ENCODE measurements around the gene GPBP1.
"Not testable (repeated sequence)": the region's sequence is repeated elsewhere in the genome, so short reads cannot be mapped to it uniquely, and the experiment has no call there.

Gene GPBP1

GRCh38 chr5:57177479-57178156 is 3.8 kb downstream of the GPBP1 start:
- DNase-seq (ENCODE audit: low read depth in 2 of 2): no peak

DNA sequence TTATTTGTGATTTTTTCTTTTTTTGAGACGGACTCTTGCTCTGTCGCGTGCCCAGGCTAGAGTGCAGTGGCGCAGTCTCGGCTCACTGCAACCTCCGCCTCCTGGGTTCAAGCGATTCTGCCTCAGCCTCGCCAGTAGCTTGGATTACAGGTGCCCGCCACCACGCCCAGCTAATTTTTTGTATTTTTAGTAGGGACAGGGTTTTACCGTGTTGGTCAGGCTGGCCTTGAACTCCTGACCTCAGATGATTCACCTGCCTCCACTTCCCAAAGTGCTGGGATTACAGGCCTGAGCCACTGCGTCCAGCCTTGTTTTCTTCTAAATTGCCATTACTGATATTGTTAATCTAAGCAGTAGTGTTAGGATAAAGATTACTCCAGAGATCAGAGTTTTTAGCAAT is 4.4 kb downstream of the GPBP1 start:
- DNase-seq (ENCODE audit: low read depth in 2 of 2): not testable (repeated sequence)

GRCh38 chr5:57179262-57180200 is 5.7 kb downstream of the GPBP1 start:
- no peak for DNase-seq (ENCODE audit: low read depth in 2 of 2)

DNA sequence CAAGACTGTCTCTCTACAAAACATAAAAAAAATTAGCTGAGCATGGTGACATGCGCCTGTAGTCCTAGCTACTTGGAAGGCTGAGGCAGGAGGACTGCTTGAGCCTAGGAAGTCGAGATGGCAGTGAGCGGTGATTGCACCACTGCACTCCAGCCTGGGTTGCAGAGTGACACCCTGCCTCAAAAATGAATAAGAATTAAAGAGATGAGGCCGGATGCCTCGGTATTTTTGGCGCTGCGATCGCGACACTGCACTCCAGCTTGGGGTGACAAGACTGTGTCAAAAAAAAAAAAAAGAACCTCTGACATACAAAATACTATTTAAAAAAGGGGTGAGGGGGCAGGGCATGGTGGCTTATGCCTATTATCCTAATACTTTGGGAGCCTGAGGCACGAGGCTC is 7.3 kb downstream of the GPBP1 start:
- DNase-seq (ENCODE audit: low read depth in 2 of 2): no peak

DNA sequence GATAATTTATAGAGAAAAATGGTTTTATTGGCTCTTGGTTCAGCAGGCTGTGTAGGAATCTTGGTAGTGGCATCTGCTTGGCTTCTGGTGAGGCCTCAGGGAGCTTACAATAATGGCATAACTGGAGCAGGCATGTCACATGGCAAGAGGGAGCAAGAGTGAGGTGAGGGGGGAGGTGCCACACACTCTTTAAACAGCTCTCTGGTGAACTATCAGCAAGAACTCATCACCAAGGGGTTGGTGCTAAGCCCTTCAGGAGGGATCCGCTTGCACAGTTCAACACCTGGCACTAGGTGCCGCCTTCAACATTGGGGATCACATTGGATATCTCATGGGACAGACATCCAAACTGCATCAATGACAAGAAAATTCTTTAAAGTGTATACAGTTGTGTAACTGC is 10.5 kb downstream of the GPBP1 start:
- no peak for DNase-seq (ENCODE audit: low read depth in 2 of 2)

GRCh38 chr5:57185313-57185712 is 11.5 kb downstream of the GPBP1 start:
- no peak for DNase-seq (ENCODE audit: low read depth in 2 of 2)

DNA sequence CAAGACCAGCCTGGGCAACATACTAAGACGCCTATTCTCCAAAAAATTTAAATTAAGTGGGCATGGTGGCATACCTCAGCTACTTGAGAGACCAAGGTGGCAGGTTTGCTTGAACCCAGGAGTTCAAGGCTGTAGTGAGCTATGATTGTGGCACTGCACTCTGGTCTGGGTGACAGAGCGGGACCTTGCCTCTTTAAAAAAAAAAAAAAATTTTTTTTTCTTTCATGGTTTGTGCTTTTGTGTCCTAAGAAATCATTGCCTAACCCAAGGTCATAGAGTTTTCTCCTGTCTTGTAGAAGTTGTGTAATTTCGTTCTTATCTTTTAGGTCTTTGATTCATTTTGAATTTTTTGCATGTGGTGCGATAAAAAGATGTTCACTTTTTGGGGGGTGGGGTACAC is 12.3 kb downstream of the GPBP1 start:
- DNase-seq (ENCODE audit: low read depth in 2 of 2): no peak

DNA sequence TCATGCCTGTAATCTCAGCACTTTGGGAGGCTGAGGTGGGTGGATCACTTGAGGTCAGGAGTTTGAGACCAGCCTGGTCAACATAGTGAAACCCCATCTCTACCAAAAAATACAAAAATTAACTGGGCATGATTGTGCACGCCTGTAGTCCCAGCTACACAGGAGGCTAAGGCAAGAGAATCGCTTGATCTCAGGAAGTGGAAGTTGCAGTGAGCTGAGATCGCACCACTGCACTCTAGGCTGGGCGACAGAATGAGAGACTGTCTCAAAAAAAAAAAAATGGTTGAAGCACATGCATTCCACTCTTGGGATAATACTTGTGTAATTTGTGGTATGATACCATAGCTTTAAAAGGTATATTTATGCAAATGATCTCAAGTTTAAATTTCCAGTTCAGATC is 14.1 kb downstream of the GPBP1 start:
- DNase-seq (ENCODE audit: low read depth in 2 of 2): not testable (repeated sequence)

DNA sequence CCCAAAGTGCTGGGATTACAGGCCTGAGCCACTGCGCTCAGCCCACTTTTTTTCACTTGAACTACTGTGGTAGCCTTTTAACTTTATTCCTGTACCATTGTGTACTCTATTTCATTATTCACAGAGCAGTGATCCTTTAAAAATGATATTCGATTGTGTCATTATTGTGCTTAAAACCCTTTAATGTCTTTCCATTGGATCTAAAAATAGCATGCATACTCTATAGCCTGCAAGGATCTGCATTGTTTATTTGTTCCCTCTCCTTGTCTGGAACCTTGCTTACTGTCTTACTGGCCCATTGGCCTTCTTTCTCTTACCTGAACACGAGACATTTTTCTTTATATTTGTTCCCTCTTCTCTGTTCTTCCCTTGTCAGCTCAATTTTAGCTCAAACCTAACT is 15.7 kb downstream of the GPBP1 start:
- no peak for DNase-seq (ENCODE audit: low read depth in 2 of 2)

DNA sequence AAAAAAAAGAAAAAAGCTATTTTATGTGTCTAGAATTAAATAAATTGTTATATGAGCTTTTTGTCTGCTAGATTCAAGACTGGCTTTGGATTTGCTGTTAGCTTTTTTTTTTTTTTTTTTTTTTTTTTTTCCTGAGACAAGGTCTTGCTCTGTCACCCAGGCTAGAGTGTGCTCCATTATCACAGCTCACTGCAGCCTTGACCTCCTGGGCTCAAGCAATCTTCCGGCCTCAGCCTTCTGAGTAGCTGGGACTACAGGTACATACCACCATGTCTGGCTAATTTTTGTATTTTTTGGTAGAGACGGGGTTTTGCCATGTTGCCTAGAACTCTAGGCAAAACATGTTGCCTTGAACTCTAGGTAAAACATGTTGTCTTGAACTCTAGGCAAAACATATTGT is 16.7 kb downstream of the GPBP1 start:
- DNase-seq (ENCODE audit: low read depth in 2 of 2): no peak

DNA sequence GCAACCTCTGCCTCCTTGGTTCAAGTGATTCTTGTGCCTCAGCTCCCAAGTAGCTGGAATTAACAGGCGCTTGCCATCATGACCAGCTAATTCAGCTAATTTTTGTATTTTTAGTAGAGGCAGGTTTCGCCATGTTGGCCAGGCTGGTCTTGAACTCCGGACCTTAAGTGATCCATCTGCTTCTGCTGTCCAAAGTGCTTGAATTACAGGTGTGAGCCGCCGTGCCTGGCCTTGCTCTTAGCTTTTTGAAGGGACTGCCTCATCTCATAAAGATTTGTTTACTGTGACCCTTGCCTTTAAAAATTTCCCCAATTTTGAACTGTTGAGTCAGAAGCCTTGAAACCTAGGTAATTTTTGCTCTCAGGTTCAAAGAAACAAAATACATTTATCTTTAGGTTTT is 17.3 kb downstream of the GPBP1 start:
- DNase-seq (ENCODE audit: low read depth in 2 of 2): no peak

GRCh38 chr5:57191986-57192385 is 18.1 kb downstream of the GPBP1 start:
- DNase-seq (ENCODE audit: low read depth in 2 of 2): no peak

DNA sequence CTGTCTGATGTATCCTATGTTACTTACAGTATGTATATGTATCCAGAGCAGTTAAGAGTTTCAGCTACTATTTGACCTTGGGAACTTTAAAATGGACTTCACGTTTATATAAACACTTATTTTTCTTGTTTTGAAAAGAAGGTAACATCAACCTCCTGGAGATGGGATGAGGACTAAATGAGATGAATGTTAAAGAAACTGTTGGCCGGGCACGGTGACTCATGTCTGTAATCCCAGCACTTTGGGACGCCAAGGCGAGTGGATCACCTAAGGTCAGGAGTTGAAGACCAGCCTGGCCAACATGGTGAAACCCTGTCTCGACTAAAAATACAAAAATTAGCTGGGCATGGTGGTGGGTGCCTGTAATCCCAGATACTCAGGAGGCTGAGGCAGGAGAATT is 19.0 kb downstream of the GPBP1 start:
- not testable (repeated sequence) for DNase-seq (ENCODE audit: low read depth in 2 of 2)

DNA sequence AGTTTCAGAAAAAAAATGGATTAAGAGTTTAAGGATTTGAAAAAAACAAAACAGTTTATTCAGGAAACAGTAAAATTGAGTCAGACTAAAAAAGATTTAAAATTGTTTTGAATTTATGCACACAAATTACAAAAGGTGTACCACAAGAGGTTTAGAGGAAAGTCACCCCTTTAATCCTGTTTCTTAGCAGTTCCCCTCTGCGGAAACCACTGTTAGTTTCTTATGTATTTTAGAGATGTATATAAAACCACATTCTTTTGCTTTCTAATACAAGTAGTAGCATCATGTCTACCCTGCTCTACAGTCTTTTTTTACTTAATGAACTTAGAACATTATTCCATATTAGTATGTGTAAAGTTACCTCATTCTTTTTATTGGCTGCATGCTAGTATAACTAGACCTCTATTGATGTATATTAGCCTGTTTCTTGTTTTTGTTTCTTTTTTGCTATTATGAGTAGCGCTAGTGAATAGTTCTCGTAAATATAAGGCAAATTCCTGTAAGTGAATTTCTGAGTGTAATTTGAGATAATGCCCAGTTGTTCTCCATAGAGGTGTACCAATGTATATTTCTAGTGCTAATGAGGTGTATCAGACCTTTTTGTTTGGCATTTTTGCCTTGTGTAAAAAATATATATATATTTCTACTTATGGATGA is 20.0 kb downstream of the GPBP1 start:
- DNase-seq (ENCODE audit: low read depth in 2 of 2): no peak

DNA sequence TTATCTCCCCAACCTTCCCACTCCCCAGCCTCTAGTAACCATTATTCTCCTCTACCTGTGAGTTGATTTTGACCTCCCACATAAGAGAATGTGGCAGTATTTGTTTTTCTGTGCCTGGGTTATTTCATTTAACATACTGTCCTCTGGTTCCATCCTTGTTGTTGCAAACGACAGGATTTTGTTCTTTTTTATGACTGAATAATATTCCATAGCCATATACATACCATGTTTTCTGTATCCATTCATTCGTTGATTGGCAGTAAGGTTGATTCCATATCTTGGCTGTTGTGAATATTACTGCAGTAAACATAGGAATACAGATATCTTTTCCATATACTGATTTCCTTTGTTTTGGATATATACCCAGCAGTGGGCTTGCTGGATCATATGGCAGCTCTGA is 20.8 kb downstream of the GPBP1 start:
- DNase-seq (ENCODE audit: low read depth in 2 of 2): no peak

DNA sequence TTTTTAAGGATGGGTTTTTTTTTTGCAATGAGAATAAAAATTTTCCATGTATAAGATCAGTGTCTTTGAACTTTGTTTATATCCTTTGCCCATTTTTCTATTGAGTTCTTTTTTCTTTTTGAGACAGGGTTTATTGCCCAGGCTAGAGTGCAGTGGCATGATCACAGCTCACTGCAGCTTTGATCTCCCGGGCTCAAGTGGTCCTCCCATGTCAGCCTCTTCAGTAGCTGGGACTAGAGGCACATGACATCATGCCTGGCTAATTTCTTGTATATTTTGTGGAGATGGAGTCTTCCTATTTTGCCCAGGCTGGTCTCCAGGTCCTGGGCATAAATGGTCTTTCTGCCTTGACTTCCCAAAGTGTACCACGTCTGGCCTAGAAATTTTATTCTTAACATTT is 21.2 kb downstream of the GPBP1 start:
- DNase-seq (ENCODE audit: low read depth in 2 of 2): no peak

DNA sequence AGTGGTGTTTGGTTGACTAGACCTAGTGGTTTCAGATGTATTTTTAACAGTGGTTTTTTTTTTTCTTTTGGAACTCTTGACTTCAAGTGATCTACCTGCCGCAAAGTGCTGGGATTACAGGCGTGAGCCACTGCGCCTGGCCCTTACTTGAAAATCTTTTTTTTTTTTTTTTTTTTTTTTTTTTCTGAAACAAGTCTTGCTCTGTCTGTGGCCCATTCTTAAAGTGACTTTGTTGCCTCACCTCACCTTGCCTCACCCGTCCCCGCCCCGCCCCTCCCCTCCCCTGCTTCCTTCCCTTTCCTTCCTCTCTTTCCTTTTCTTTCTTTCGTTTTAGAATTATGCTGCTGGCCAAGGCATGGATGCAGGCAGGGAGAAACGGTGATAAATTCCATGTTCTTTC is 26.0 kb downstream of the GPBP1 start:
- DNase-seq (ENCODE audit: low read depth in 2 of 2): no peak

- no peak for DNase-seq (ENCODE audit: low read depth in 2 of 2)
Measured at GRCh38 chr5:57202811-57203210, 29.0 kb downstream of the GPBP1 start.

- DNase-seq (ENCODE audit: low read depth in 2 of 2): no peak
Measured at GRCh38 chr5:57207007-57207653, 33.3 kb downstream of the GPBP1 start.

GRCh38 chr5:57207681-57208080 is 33.8 kb downstream of the GPBP1 start:
- DNase-seq (ENCODE audit: low read depth in 2 of 2): no peak

GRCh38 chr5:57209316-57210040 is 35.6 kb downstream of the GPBP1 start:
- DNase-seq (ENCODE audit: low read depth in 2 of 2): peak in 1 of 2 experiments; percentile 6

Data from fibroblast of skin of left quadriceps (primary cell).